NCI-H1694 (cell line): Measurements from ENCODE around the gene ELMO1.

ENCODE experiments used
- DNase-seq: peaks from one replicate; lab custom pipeline; 2025; lab: John Stamatoyannopoulos, UW

Gene ELMO1

DNA sequence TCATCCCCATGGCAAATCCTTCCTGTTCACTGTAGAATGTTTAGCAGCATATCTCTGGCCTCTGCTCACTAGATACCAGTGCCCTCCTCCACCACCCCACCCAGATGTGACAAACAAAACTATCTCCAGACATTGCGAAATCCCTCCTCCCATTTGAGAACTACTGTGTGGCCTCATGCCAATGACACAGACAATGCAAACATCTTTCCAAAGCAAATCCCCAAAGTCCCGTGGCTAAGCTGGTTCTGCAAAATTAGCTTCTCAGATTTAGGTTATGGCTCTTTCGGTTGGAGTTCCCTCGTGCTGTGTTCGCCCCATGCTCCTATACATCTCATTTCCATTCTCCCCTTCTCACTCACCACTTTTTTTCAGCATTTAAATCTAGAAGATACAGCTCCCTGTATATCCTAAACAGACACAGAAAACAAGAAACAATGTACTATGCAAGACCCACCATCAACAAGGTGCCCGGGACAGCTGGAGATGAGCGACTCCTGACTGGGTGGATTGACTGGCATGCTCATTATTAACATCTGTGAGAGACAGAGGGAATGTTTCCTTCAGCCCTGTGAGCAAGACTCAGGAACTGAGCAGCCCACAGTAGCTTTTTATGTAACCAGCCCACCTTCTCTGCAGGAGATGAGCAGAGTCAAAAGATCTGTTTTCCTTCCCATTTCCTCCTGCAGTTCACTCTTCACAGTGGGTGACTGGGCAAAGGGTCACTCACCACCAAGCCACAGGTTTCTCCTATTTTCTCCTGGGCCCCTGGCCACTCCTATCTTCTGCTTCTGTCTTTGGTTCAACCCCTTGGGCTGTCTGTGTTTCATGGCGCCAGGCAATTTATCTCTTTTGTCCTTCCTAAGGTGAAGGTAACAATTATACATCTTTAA is 498.7 kb downstream of the ELMO1 start:
- no peak for DNase-seq

DNA sequence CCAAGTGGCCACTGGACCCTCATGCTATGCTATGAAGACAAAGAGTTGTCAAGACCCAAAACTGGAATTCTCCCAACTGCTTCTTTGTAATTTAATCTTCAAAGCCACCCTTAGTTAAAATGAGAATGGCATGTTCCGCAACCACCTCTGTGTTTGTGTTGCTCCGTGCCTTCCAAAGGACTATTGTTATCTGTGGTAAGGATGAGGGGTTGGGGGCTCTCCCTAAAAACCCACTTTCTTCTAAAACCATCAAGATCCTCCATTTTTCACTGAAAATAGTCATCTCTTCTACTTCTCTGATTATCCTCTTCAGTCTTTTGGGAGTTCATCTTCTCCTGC is 502.3 kb downstream of the ELMO1 start:
- no peak for DNase-seq

DNA sequence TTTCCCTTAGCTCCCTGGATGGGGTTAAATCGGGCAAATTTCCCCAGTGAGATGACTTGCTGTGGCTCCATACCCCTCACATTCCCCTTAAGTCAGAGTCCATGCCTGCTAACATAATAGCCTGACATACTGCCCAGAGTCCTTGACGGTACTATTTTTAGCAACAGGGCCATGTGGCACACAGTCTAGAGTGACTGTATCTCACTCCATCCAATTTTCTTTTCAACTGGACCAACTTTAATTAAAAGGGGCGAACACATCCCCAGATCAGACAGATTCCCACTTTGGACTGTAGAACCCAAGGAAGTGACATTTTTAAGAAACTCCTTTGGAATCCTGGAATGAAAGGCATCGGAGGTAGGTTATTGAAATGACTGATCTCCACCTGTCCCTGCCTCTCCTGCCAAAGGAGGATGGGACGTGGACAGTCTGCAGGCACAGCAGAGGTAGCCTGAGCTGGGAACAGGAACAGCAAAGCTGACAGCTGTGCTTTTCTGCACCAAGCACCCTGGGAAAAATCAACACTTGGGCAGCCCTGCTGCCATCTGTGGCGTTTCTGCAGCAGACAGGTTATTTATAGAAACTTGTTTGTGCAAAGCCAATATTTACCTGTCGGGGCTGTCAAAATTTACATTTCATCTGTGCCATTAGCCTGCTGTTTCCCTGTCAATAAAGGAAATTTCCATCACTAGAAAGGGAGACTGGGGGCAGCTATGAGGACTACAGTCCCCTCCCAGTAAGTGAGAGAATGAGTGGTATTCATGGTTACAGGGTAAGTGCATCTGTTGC is 502.9 kb downstream of the ELMO1 start:
- peak; percentile 88 for DNase-seq

DNA sequence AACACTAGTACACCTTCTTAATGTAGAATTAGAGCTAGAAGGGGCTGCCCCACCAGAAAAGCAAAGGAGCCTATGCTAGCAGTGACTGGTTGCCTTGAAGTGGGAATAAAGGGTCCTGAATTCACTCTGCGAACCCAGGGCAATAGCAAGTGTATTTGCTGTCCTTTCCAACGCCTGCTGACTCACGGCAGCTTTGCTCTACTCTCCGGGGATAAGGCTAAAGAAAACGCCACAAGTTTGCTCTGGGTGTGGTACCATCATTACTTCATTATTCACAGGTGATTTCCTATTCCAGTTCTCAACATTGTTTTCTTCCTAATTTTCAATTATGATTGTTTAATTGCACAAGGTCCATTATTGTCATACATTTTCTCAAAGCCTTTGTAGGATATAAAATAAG is 503.8 kb downstream of the ELMO1 start:
- DNase-seq, result no peak

DNA sequence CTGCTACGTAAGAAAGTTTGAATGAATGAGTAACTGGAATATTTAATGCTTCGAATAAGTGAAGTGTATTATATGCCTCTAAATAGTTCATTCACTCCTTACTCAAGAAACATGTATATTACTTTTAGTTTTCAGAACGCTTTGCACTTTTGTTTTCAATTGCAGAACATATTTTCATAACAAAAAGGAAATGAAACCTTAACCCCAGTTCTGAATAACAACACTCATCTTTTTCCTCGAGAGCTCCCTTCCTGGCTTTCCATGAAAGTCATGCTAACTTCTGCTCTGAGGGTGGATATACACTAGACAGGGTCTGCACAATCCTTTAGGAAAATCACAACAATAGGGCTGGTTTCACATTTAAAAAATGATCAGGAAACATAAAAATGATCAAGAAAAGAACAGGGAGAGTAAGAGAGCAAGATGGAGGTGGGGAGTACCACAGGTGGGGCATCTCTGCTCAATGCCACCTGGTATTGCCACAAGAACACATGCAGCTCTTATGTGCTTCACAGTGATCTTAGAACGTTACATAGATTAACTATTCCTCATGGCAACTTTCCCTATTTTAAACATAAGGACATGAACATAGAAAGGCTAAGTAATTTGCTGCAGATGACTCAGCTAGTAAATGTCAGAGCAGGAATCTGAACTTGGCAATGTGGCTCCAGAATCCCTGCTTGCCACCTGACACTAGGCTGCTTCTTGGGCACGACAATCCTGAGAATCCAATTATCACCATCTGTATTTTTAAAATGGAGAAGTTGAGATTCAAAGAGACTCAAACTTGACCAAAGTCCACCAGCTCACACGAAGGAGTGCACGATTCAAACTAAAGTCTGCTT is 504.9 kb downstream of the ELMO1 start:
- DNase-seq, result no peak

DNA sequence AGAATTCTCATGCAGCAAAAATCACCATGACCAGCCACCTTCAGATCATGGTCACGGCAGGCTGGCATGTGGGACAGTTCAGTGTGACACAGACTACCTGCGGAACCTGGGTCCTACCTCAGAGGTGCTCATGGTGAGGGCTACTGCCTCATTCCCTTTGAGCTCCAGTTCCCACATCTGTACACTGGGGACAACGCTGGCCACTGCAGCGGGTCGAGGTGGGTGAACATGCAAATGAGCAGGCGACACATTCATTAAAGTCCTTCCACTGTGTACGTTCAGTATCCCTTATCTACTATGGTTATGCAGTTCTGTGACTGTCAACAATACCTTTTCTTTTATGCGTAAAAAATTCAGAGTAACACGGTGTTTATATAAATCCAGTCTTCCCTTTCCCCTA is 505.7 kb downstream of the ELMO1 start:
- no peak for DNase-seq

DNA sequence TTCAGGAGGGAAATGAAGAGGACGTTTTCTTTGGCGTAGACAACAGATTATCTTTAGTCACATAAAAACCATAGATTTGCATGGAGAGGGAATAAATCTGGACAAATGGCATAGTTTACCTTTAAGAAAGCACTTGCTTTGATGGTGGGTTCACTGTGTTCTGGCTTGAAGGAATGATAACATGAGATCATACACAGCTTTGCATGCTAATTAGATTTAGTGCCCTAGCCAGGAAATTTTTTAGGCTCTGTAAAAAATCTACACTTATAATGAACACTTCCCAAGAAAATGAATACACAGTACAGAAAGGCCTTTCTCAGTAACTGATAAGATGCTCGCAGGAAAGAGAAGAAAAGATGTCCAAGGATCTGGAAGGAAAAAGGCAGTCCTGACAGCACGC is 506.1 kb downstream of the ELMO1 start:
- no peak for DNase-seq

DNA sequence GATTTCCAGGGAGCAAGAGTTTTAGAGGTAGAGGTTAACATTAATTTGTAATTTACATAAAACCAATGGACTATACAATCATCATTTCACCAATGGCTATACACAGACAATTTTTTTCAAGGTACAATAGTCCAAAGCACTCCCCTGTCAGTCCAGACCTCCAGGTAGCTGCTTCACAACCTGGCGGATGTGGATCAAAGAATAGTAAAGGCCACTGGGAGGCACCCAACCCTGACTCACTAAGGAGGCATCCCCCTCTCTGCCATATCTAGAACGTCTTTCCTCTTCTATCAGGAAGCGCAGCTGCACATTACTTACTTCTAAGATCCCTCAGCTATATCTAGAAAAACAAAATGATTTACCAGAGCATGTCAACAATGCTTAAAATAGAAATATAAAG is 506.6 kb downstream of the ELMO1 start:
- no peak for DNase-seq

DNA sequence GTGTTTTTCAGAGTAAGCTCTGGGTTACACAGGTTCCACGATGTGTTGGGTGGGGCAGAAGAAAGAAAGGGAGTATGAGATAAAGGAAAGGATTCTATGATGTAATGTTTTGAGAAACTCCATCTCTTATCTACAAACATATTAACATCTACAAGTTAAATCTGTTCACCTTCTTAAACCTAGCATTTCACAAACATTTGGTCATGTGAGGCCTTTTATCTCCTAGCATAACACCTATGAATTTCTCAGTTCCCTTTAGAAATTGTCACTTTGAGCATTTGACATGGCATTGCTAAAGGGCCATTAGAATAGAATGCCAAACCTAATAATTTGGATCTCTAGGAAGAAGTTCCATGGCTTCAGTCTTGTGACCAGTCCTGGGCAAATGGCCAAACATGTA is 507.3 kb downstream of the ELMO1 start:
- DNase-seq, result no peak

DNA sequence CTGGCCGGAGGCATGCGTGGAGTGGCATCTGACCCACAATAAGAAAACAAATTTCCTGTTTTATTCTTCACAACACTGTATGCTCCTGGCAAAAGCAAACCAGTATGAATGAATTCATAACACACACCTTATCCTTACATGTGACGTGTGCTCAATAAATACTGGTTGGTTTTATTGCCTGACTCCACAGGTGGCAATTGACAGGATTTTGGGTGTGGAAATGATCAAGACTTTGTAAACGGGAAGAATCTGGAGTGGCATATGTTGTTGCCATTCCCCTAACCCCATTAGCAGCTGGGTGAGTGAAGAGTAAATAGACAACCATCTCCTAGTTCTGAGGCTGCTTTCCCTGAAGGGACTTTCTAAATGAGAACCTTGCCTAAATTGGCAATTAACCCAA is 508.8 kb downstream of the ELMO1 start:
- peak; percentile 37 for DNase-seq

DNA sequence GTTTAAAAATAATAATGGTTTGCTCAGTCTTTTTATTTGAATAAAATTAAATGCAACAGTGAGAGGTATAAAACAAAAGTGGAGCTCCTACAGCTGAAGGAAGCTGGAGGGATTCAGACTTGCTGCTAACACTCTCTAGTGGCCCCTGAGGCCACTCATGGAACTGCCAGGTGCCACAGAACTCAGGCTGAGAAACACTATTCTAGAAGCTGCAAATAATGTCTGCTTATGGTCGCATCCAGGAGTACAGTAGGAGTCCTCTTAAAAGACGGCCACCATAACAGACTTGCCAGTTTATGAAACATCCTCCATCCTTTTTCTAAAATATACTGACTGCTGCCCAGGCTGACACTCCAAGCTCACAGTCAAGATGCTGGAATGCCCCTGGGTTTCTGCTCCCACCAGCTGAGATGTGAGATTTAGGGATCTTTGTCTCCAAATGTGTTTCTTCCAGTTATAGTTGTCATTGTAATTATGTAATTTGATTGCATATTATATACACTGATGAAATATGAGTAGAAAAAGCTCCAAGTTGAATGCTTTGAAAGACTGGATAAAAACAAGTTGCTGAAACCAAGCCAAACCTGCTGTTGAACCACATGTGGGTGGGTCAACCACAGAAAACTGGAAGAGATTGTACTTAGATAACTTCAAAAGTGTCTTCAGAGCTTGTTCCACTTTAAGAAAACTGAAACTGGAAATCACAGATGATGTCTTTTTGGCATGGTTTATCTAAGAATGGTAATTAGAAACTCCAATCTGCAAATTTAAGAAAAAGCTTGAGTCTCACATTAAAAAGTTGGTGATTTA is 510.7 kb downstream of the ELMO1 start:
- no peak for DNase-seq

DNA sequence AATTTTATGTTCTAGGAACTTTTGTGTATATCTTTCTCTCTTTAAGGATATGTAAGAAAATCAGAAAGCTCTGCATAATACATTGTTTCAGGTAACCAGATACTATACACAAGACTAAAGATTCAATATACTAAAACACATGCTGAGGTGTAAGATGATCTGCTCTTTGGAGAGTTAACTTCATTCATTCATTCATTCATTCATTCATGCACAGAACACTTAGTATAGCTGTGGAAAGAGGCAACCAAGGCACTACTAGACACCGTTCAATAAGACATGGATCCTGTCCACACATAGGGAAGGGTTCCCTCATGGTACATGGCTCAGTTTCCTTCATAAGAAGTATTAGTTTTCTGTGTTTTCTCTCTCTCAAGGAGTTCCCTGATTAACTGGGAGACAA is 516.8 kb downstream of the ELMO1 start:
- no peak for DNase-seq

DNA sequence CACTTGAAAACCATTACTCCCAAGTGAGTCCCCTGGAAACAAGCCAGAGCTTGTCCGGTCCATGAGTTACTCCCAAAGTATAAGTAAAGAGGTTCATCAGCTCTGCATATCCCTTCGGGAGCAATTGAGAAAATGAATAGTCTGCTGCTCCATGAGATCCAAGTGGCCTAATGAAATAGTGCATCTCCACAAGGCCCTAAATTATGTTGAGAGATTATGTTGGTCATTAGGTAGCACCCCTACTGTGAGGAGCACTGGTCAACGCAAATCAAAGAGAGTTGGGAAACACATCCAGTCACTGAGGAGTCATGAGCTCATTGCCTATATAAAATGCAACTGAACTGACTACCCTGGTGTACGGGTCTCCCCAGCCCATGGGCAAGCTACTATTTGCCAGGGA is 518.9 kb downstream of the ELMO1 start:
- no peak for DNase-seq

DNA sequence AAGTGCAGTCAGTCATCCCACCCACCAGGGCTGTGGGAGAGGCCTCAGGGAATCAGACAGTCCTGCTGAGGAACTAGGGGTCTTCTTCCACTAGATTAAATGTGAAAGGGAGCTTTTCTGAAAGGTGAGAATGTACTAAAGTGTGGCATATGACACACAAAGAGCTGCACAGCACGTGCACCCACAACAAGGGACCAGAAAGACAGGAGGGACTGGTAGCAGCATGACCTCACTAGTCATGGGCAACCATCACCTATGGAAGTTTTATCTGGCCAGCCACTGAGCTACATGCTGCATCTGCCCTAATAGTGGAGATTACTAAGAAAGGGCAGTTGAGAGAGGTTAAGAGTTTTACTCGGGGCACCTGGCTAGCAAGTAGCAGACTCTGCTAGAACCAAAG is 519.9 kb downstream of the ELMO1 start:
- no peak for DNase-seq

DNA sequence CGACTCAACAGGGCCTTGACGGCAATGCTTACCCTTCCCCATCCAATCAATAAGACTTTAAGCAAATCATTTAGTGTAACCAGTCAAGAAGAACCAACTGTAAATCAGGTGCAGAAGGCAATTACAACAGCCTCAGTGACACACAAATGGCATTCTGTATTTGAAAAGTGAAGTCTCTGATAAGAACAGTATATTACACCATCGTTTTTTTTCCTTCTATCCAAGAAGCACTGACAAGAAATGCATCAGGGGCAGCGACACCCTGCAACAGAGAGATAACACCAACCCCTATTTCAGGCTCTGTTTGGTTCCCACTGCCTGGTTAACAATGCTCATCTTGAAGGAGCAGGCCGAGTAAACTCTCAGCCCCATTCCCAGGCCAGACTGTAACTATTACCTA is 520.4 kb downstream of the ELMO1 start:
- DNase-seq, result no peak

DNA sequence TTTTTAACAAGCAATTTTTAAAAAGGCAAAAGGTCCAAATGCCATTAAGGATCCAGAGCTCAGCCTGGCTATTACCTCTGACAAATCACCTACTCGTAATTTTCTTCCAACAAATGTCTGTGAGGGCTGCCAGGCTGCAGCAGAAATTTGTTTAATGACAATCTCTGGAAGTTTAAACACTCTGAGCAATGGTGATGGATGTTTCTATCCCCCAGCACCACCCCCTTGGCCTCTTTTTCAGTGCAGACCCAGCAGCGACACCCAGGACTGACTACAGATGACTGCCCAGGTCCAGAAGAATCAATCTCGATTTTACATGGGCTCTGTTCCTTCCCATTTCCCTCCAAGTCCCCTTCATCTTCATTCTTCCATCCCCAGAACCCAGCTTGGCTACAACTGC is 523.0 kb downstream of the ELMO1 start:
- DNase-seq, result no peak

DNA sequence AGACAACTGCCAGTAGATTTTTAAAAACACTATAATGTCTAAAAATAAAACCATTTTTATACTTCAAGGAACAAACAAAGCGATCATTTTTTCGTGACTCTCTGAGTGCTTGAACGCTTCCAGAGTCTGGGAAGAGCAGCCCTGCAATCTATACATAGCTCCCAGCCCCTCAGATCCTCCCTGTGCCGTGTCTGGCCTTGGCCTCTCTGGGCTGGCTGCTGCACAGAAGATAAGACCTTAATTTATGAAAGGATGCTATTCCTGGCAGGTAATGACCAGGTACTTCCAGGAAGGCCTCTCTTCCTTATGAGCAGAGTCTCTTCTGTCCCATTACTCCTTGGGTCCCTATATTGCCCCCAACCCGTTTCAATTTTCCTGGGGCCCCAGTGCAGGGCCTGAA is 523.5 kb downstream of the ELMO1 start:
- no peak for DNase-seq

DNA sequence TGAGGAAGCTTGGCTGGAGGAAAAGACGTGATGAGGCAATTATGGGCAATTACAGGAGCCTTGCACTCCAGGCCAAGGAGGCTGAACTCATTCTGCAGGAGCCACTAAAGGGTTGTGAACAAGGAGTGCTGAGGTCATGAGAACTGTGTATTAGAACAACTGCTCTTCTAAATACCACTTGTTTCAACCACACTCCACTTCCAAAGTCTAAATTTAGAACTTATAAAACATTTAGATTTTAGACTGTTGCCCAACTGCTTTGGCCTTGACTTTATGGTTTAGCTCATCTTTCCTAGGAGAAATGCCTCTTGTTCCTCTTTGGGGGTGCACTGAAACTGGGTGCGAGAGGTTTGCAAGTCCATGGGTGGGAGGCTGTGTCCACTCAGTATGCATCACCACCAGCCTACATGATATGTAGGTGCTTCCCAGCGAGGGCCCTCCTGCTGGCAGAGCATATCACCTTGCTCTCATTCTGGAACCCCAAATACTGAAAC is 524.7 kb downstream of the ELMO1 start:
- no peak for DNase-seq

DNA sequence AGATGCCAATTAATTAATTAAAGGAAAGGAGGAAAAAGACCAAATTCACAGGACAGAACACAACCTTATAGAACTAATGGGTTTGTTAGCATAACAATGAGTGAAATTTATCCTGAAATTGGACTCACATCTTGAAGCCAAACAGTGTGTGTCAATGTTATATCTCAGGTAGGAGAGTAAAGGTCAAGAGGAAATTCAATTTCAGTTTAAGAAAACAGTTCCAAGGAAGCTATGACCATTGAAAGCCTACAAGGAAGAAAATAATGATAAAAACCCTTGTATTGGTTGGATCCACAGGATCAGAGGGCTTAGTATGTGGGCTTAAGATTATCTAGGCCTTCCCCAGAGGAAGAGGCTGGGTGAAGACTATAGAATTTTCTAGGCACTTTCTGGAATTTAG is 525.5 kb downstream of the ELMO1 start:
- no peak for DNase-seq

DNA sequence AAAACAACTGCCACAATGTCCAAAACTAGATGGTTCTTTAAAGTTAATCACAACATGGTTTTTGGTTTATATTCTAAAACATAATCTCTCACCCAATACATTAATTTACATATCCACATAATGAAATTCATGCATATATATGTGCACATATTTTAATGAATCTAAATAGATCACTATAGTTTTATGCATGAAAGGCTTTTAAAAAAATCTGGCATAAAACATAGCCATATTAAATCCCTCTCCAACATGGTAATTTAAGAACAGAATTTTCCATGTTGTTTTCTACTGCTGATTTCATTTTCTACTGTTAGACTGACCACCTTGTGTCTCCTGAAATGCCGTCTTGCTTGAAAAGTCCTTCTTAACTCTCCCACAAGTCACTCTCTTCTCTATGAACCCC is 528.2 kb downstream of the ELMO1 start:
- DNase-seq, result no peak

DNA sequence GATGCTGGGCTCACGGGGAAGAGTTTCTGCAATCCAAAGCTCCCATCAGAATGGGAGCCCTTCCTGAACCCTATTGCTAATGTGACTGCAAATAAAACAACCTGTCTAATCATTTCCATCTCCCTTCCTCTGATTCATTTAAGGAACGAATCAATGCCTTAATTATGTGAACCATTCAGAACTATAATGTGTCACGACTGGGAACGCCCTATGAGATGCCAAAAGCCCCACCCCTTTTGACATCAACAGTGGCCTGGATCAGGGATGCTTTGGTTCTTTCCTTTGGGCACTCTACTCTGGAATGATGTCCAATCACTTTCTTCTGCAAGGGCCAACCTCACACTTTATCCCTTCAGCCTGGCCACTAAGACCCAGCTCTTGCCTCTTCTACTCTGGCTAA is 528.9 kb downstream of the ELMO1 start:
- no peak for DNase-seq

DNA sequence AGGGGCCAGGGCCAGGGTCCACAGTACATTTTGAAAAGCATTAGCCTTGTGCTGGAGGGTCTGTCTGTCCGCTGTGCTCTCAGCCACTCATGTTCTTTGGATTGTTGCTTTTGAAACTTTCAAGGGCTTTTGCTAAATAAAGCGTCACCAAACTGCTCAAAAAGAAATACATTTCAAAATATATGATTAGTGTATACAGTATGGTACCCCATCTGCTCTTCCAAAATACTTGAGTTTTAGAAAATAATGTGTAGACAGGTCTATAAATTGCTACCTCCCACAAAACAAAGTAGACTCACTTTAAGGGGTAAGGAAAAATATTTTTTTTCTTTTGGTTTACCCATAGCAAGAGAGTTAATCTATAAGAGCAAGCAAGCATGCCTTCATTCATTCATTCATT is 530.1 kb downstream of the ELMO1 start:
- no peak for DNase-seq
